ENCODE data around the gene BCL2.

The BCL2 gene

GRCh38 chr18:63264871-63265270 lies 54.7 kb downstream of the BCL2 start:
- no peaks in the 10 kb centered on the region for H3K27me3 ChIP-seq (ENCODE audit: low read depth, low read length)
- TF ChIP-seq CTCF (IDR thresholded peaks at IDR 0.05; ENCODE audit: low read depth, low read length), result no peak
- no peak for TF ChIP-seq EZH2phosphoT487 (IDR thresholded peaks at IDR 0.05; ENCODE audit: low read depth)
- no peak overlapping the region for H3K9ac ChIP-seq (ENCODE audit: low read length)
- no peak overlapping the region for H3K27ac ChIP-seq (ENCODE audit: low read length)
- peaks cover 97% of the 10 kb centered on the region for H3K79me2 ChIP-seq (ENCODE audit: low read length)
- H3K4me2 ChIP-seq (ENCODE audit: low read length), result no peak overlapping the region
- peaks cover 31% of the 10 kb centered on the region for H3K4me1 ChIP-seq (ENCODE audit: low read length)
- H3K4me3 ChIP-seq (ENCODE audit: low read length), result no peak overlapping the region
- H3K36me3 ChIP-seq (replicated peaks; ENCODE audit: low read depth, low read length), result peaks cover 68% of the 10 kb centered on the region
- H3K9me3 ChIP-seq (ENCODE audit: insufficient read depth, low read length), result no peaks in the 10 kb centered on the region
- no peak overlapping the region for H2AFZ ChIP-seq (ENCODE audit: low read depth, low read length)
- peaks cover 96% of the 10 kb centered on the region for H4K20me1 ChIP-seq (ENCODE audit: insufficient read depth, low read length)

- H4K20me1 ChIP-seq (ENCODE audit: insufficient read depth, low read length), result peaks cover 96% of the 10 kb centered on the region
- H3K4me2 ChIP-seq (ENCODE audit: low read length), result no peak overlapping the region
- H3K4me1 ChIP-seq (ENCODE audit: low read length), result peaks cover 26% of the 10 kb centered on the region
- no peak overlapping the region for H3K4me3 ChIP-seq (ENCODE audit: low read length)
- no peak overlapping the region for H3K9ac ChIP-seq (ENCODE audit: low read length)
- H3K27me3 ChIP-seq (ENCODE audit: low read depth, low read length), result no peaks in the 10 kb centered on the region
- peaks cover 98% of the 10 kb centered on the region for H3K79me2 ChIP-seq (ENCODE audit: low read length)
- H3K36me3 ChIP-seq (replicated peaks; ENCODE audit: low read depth, low read length), result peaks cover 72% of the 10 kb centered on the region
- H3K9me3 ChIP-seq (ENCODE audit: insufficient read depth, low read length), result no peaks in the 10 kb centered on the region
- no peak overlapping the region for H3K27ac ChIP-seq (ENCODE audit: low read length)
- no peak overlapping the region for H2AFZ ChIP-seq (ENCODE audit: low read depth, low read length)
- no peak for TF ChIP-seq CTCF (IDR thresholded peaks at IDR 0.05; ENCODE audit: low read depth, low read length)
- no peak for TF ChIP-seq EZH2phosphoT487 (IDR thresholded peaks at IDR 0.05; ENCODE audit: low read depth)
Measured at GRCh38 chr18:63263444-63263843, 56.1 kb downstream of the BCL2 start.

GRCh38 chr18:63262369-63263335 lies 56.9 kb downstream of the BCL2 start:
- H3K9me3 ChIP-seq (ENCODE audit: insufficient read depth, low read length), result no peaks in the 10 kb centered on the region
- peaks cover 25% of the 10 kb centered on the region for H3K4me1 ChIP-seq (ENCODE audit: low read length)
- no peak overlapping the region for H3K9ac ChIP-seq (ENCODE audit: low read length)
- TF ChIP-seq EZH2phosphoT487 (IDR thresholded peaks at IDR 0.05; ENCODE audit: low read depth), result no peak
- TF ChIP-seq CTCF (IDR thresholded peaks at IDR 0.05; ENCODE audit: low read depth, low read length), result no peak
- H2AFZ ChIP-seq (ENCODE audit: low read depth, low read length), result no peak overlapping the region
- peaks cover 98% of the 10 kb centered on the region for H3K79me2 ChIP-seq (ENCODE audit: low read length)
- H4K20me1 ChIP-seq (ENCODE audit: insufficient read depth, low read length), result peaks cover 96% of the 10 kb centered on the region
- H3K4me3 ChIP-seq (ENCODE audit: low read length), result no peak overlapping the region
- no peak overlapping the region for H3K4me2 ChIP-seq (ENCODE audit: low read length)
- peaks cover 77% of the 10 kb centered on the region for H3K36me3 ChIP-seq (replicated peaks; ENCODE audit: low read depth, low read length)
- no peak overlapping the region for H3K27ac ChIP-seq (ENCODE audit: low read length)
- H3K27me3 ChIP-seq (ENCODE audit: low read depth, low read length), result no peaks in the 10 kb centered on the region

GRCh38 chr18:63261029-63261428 lies 58.5 kb downstream of the BCL2 start:
- H3K36me3 ChIP-seq (replicated peaks; ENCODE audit: low read depth, low read length), result peaks cover 83% of the 10 kb centered on the region
- peaks cover 31% of the 10 kb centered on the region for H3K4me1 ChIP-seq (ENCODE audit: low read length)
- no peak overlapping the region for H3K9ac ChIP-seq (ENCODE audit: low read length)
- peaks cover 98% of the 10 kb centered on the region for H4K20me1 ChIP-seq (ENCODE audit: insufficient read depth, low read length)
- H3K4me2 ChIP-seq (ENCODE audit: low read length), result no peak overlapping the region
- no peak overlapping the region for H3K4me3 ChIP-seq (ENCODE audit: low read length)
- TF ChIP-seq CTCF (IDR thresholded peaks at IDR 0.05; ENCODE audit: low read depth, low read length) (no peak), EZH2phosphoT487 (IDR thresholded peaks at IDR 0.05; ENCODE audit: low read depth) (no peak)
- H3K79me2 ChIP-seq (ENCODE audit: low read length), result peaks cover 100% of the 10 kb centered on the region
- H3K27me3 ChIP-seq (ENCODE audit: low read depth, low read length), result no peaks in the 10 kb centered on the region
- H2AFZ ChIP-seq (ENCODE audit: low read depth, low read length), result no peak overlapping the region
- no peaks in the 10 kb centered on the region for H3K9me3 ChIP-seq (ENCODE audit: insufficient read depth, low read length)
- H3K27ac ChIP-seq (ENCODE audit: low read length), result no peak overlapping the region
